ENCODE results near the gene TGFB3.

DNA sequence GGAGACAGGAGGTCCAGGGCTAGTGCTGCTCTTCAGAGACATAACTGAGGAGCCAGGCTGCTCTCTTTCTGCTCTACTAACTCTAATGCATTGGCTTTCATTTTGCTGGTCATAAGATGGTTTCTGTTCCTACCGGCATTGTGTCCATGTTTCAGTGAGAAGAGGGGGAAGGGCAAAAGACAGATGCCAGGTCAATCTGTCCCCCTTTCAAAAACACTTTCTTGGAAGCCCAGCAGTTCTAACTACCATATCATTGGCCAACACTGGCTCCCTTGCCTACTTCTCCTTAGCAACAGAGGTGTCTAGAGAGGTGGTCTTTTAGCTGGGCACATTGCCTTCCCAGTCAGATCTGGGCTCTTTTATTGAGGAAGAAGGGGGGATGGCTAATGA, 63.9 kb downstream of the TGFB3 start:
- TF ChIP-seq POLR2A (IDR thresholded peaks at IDR 0.05) (no peak), CTCF (IDR thresholded peaks at IDR 0.05) (no peak)
